Midbrain (tissue), 1 donor: ENCODE results near the gene ZNF284.
"Not testable (repeated sequence)": the region's sequence is repeated elsewhere in the genome, so short reads cannot be mapped to it uniquely, and the experiment has no call there.

Source experiments
- DNase-seq: peaks from one replicate; lab custom pipeline; 2025; lab: John Stamatoyannopoulos, UW

Gene ZNF284

DNA sequence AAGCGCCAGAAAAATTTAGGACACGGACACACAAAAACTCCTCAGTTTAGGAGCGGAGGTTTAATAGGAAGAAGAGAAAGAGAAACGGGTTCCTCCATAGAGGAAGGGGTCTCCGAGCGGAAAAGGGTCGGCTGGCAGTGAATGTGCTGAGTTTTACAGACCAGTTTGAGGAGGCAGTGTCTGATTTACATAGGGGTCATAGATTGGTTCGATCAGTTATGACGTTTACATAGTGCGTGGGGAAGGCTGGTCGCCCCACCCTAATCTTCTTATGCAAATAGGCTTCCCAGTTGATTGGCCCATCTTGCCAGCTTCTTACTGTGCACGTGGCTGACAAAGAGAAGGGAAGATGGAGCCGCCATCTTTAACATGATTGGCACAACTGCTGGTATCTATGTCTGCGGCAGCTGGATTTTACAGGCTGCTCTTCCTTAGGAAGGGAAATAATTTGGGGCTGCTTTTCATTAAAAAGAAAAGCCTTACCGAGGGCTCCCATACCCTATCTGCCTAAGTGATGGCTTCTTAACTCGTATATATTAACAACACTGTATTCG is 40.0 kb downstream of the ZNF284 start:
- DNase-seq, result no peak

GRCh38 chr19:44112802-44113137 is 40.8 kb downstream of the ZNF284 start:
- no peak for DNase-seq

DNA sequence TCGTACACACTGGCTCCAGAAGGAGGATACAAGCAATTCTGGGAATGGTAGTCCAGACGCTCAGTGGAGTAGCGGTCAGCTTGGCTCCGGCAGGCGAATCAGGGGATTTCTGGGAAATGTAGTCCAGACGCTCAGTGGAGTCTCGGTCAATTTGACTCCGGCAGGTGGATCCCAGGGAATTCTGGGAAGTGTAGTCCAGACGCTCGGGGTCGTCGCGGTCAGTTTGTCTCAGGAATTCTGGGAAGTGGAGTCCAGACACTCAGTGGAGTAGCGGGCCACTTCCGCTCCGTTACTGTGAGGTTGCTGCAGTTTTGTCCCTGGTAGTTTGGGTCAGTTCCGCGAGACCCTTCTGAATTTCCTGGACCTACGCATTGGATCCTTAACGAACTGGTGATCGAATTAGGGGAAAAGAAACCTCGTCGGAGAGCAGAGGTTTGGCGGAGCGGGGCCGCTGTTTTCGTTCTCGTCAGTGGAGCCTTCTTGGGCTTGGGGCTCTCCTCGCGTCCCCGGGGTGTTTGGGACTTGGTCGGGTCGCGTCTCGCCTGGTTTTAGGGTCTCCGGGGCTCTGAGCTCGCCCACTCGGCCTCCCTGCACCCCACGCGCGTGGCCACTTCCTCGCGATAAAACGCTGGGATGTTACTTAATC is 41.3 kb downstream of the ZNF284 start, which contains the start of gene ZNF225:
Gene ZNF225 (plus strand): TSS at position 262 of the 646 bp plus-strand sequence. CDS start 2,429 bp downstream, outside the sequence.
- DNase-seq, result peak; percentile 100

DNA sequence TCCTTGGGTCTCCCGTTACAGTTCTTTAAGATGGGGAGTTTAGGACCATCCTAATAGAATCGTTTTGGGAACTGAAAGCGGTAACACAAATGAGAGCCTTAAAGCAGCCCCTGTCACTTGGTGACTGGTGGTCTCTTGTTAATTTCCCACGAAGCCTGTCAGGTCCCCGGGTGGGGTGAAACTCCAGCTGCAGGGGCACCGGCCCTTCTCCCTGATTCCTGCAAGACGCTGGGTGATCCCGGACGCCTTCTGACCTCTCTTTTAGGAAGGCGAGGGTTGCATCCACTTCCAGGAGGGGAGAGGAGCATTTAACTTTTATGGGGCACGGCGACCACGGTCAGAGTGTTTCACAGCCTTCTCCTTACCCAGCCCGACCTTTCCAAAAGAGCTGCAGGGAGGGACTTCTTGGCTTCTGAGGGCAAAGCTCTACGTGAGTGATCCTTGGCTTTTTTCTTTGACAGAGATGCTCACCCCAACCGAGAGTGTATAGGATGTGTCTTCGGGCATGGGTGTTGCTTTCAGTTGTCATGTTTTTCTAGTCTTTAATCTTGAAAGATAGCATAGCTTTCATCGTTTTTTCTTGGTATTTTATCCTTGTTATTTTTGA is 41.9 kb downstream of the ZNF284 start:
- DNase-seq, result no peak

- not testable (repeated sequence) for DNase-seq
Measured at GRCh38 chr19:44121162-44121561, 49.2 kb downstream of the ZNF284 start.

- no peak for DNase-seq
Measured at GRCh38 chr19:44131955-44132354, 60.0 kb downstream of the ZNF284 start.
